Measurements from ENCODE around the gene CDH24. TPM values are rescaled to one million over a fixed set of nuclear protein-coding genes. Genes with fewer than 3 reads are reported as not detected.

The CDH24 gene
- total and polyA plus RNA-seq, 10 of the 15 experiments (the other 5 are each of a cell fraction or from before 2014, with no cell fraction given) = 0.10 to 1.5 (median 0.45) TPM; not detected in 2

DNA sequence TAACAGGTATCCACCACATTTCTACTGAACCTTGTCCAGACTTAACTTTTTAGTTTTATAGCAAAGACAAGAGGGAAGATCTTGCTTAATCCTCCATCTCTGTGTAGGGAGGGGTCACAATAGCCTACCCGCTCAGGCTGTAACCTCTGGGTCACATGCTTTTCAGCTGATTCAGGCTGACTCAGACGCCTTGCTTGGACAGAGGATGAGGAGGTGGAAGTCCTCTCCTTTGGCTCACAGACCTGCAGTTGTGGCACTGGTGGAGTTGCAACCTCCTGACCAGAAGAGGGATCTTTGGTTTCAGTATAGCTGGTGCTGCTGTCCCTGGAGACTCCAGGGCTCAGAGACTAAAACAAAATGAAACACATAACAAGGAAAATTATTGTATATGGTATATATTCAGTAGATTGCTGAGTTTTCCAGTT lies 21.4 kb upstream of the CDH24 start:
- H3K27ac ChIP-seq (ENCODE audit: control insufficient read depth, insufficient read depth) = no peak overlapping the region; the same call in 1 of the 2 replicates
- peaks cover 25 to 59% of the 10 kb centered on the region in 2 experiments for H3K36me3 ChIP-seq (ENCODE audit: control insufficient read depth in 2 of 2, insufficient read depth in 2 of 2, low read length in 1 of 2)
- no peak overlapping the region for H3K4me3 ChIP-seq
- in situ Hi-C loops (cut with MboI) (no loop called here), intact Hi-C loops (cut with micrococcal nuclease; ENCODE audit: unreplicated experiment) (no loop called here)
- ATAC-seq (no peak), FAIRE-seq (no peak), DNase-seq (ENCODE audit: low read depth, low spot score) (no peak)
- ChIA-PET SMC1A (ENCODE audit: uncharacterized antibody, unreplicated experiment) (interaction anchor here (0.8 kb wide), 1 partner anchor 10 kb away, joined by 3 read pairs; no protein-coding TSS in a partner anchor), RAD21 (ENCODE audit: unreplicated experiment) (interaction anchor here (3.2 kb wide), 1 partner anchor 42 kb away, joined by 13 read pairs; no protein-coding TSS in a partner anchor), POLR2A (interaction anchor here (1.5 kb wide), 1 partner anchor 10 kb away, joined by 4 read pairs; no protein-coding TSS in a partner anchor), CTCF (interaction anchor here (1.4 to 7.5 kb wide), 9 partner anchors 8 to 92 kb away, joined by 3 to 80 read pairs (median 20); partner anchors contain the start of genes ACIN1 and C14orf119)
- no peak overlapping the region for H3K9ac ChIP-seq (ENCODE audit: control insufficient read depth, insufficient read depth, low read length)
- no peak overlapping the region for H3K4me2 ChIP-seq (ENCODE audit: control insufficient read depth, insufficient read depth)
- no TSS peak for BruUV-seq (replicated peaks)
- no peaks in the 10 kb centered on the region for H4K20me1 ChIP-seq (ENCODE audit: control insufficient read depth, insufficient read depth)
- H3K27me3 ChIP-seq (replicated peaks in 1 of 2; ENCODE audit: control insufficient read depth in 2 of 2, insufficient read depth in 2 of 2, low read length in 1 of 2) = no peaks in the 10 kb centered on the region
- no peaks in the 10 kb centered on the region for H3K9me3 ChIP-seq (replicated peaks; ENCODE audit: control insufficient read depth, insufficient read depth, low read length)
- H3K4me1 ChIP-seq (ENCODE audit: control insufficient read depth, insufficient read depth, low read length) = no peaks in the 10 kb centered on the region
- TF ChIP-seq POU2F2 (IDR thresholded peaks at IDR 0.05; ENCODE audit: borderline replicate concordance, low read depth, low read length) (no peak), CBX3 (IDR thresholded peaks at IDR 0.05; ENCODE audit: borderline replicate concordance, low read depth) (no peak), SRF (IDR thresholded peaks at IDR 0.05; ENCODE audit: low read depth in 2 of 2, low read length in 2 of 2) (no peak), IRF3 (IDR thresholded peaks at IDR 0.05) (no peak), BRCA1 (IDR thresholded peaks at IDR 0.05; ENCODE audit: low read depth, low read length) (no peak), BHLHE40 (IDR thresholded peaks at IDR 0.05; ENCODE audit: borderline replicate concordance in 1 of 2, low read depth in 2 of 2, low read length in 1 of 2) (no peak)
- TF ChIP-seq, protein P1, sequence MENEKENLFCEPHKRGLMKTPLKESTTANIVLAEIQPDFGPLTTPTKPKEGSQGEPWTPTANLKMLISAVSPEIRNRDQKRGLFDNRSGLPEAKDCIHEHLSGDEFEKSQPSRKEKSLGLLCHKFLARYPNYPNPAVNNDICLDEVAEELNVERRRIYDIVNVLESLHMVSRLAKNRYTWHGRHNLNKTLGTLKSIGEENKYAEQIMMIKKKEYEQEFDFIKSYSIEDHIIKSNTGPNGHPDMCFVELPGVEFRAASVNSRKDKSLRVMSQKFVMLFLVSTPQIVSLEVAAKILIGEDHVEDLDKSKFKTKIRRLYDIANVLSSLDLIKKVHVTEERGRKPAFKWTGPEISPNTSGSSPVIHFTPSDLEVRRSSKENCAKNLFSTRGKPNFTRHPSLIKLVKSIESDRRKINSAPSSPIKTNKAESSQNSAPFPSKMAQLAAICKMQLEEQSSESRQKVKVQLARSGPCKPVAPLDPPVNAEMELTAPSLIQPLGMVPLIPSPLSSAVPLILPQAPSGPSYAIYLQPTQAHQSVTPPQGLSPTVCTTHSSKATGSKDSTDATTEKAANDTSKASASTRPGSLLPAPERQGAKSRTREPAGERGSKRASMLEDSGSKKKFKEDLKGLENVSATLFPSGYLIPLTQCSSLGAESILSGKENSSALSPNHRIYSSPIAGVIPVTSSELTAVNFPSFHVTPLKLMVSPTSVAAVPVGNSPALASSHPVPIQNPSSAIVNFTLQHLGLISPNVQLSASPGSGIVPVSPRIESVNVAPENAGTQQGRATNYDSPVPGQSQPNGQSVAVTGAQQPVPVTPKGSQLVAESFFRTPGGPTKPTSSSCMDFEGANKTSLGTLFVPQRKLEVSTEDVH (IDR thresholded peaks at IDR 0.05; ENCODE audit: low read depth, partially characterized antibody) = no peak
- TF ChIP-seq, protein P2, sequence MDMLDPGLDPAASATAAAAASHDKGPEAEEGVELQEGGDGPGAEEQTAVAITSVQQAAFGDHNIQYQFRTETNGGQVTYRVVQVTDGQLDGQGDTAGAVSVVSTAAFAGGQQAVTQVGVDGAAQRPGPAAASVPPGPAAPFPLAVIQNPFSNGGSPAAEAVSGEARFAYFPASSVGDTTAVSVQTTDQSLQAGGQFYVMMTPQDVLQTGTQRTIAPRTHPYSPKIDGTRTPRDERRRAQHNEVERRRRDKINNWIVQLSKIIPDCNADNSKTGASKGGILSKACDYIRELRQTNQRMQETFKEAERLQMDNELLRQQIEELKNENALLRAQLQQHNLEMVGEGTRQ (IDR thresholded peaks at IDR 0.05; ENCODE audit: borderline replicate concordance, low read depth, low read length) = no peak
- TF ChIP-seq, protein P3, sequence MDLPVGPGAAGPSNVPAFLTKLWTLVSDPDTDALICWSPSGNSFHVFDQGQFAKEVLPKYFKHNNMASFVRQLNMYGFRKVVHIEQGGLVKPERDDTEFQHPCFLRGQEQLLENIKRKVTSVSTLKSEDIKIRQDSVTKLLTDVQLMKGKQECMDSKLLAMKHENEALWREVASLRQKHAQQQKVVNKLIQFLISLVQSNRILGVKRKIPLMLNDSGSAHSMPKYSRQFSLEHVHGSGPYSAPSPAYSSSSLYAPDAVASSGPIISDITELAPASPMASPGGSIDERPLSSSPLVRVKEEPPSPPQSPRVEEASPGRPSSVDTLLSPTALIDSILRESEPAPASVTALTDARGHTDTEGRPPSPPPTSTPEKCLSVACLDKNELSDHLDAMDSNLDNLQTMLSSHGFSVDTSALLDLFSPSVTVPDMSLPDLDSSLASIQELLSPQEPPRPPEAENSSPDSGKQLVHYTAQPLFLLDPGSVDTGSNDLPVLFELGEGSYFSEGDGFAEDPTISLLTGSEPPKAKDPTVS (IDR thresholded peaks at IDR 0.05; ENCODE audit: low read depth, low read length) = no peak
- 68% methylated on average over 2 of the region's 2 CpGs for WGBS (ENCODE audit: insufficient coverage, insufficient replicate concordance, low lambda C conversion rate, missing lambda C conversion rate)
- no peaks in the 10 kb centered on the region for H3K79me2 ChIP-seq (ENCODE audit: control insufficient read depth, insufficient read depth, low read length)
- H2AFZ ChIP-seq (ENCODE audit: control insufficient read depth, low read depth, low read length) = no peak overlapping the region
